ENCODE measurements around the gene MYO18A.
"Not testable (repeated sequence)": the region's sequence is repeated elsewhere in the genome, so short reads cannot be mapped to it uniquely, and the experiment has no call there.

Gene MYO18A

GRCh38 chr17:29095439-29095838 is 84.8 kb downstream of the MYO18A start:
- no peak for DNase-seq

- no peak for DNase-seq
Observed at GRCh38 chr17:29094101-29094708, 86.0 kb downstream of the MYO18A start.

GRCh38 chr17:29093090-29093871 is 86.9 kb downstream of the MYO18A start:
- no peak for DNase-seq

- no peak for DNase-seq
Observed at GRCh38 chr17:29091606-29092289, 88.5 kb downstream of the MYO18A start.

GRCh38 chr17:29090750-29091605 is 89.2 kb downstream of the MYO18A start:
- no peak for DNase-seq

- DNase-seq: no peak
Observed at GRCh38 chr17:29090108-29090507, 90.1 kb downstream of the MYO18A start.

GRCh38 chr17:29089601-29090044 is 90.6 kb downstream of the MYO18A start:
- no peak for DNase-seq

- not testable (repeated sequence) for DNase-seq
Observed at GRCh38 chr17:29088782-29089181, 91.4 kb downstream of the MYO18A start.

GRCh38 chr17:29086628-29087332 is 93.4 kb downstream of the MYO18A start:
- DNase-seq: no peak

GRCh38 chr17:29085223-29085622 is 95.0 kb downstream of the MYO18A start:
- DNase-seq: no peak

GRCh38 chr17:29084541-29085146 is 95.6 kb downstream of the MYO18A start:
- no peak for DNase-seq

GRCh38 chr17:29080965-29081364 is 99.2 kb downstream of the MYO18A start:
- DNase-seq: no peak

- no peak for DNase-seq
Observed at GRCh38 chr17:29080323-29080722, 99.9 kb downstream of the MYO18A start.

GRCh38 chr17:29079887-29080286 is 100.3 kb downstream of the MYO18A start:
- DNase-seq: no peak

GRCh38 chr17:29079433-29079832 is 100.8 kb downstream of the MYO18A start:
- no peak for DNase-seq

GRCh38 chr17:29078183-29079045 is 101.8 kb downstream of the MYO18A start:
- DNase-seq: no peak

- DNase-seq: no peak
Observed at GRCh38 chr17:29077320-29077719, 102.9 kb downstream of the MYO18A start.

GRCh38 chr17:29076722-29077121 is 103.5 kb downstream of the MYO18A start:
- DNase-seq: no peak

GRCh38 chr17:29076087-29076486 is 104.1 kb downstream of the MYO18A start:
- no peak for DNase-seq

- peak in 1 of 2 donors; percentile 11 for DNase-seq
Observed at GRCh38 chr17:29074488-29074887, 105.7 kb downstream of the MYO18A start.

- no peak for DNase-seq
Observed at GRCh38 chr17:29073520-29073919, 106.7 kb downstream of the MYO18A start.
